HepG2 (cell line): ENCODE results near the gene NEK3. TPM values are rescaled to one million over a fixed set of nuclear protein-coding genes. Genes with fewer than 3 reads are reported as not detected.
A peak's percentile ranks its signal among the peaks of the same experiment; 100 is the strongest.

Experiments
- DR1 ChIP-seq: sonication (generic); formaldehyde crosslinking; IDR thresholded peaks from 2 replicates; pipeline ENCODE4 v1.8.0; 2021; ENCODE audit warnings: mild to moderate bottlenecking, missing genetic modification reagents, inconsistent platforms
- FOXK1 ChIP-seq: sonication (generic); formaldehyde crosslinking; IDR thresholded peaks from 2 replicates; pipeline ENCODE4 v1.4.0; 2020; ENCODE audit warnings: low read depth, missing genetic modification reagents, borderline replicate concordance
- FOXP1 ChIP-seq, 2 experiments: fragments of 450-650 bp in 1 of 2; IDR thresholded peaks; 2 replicates each; pipeline ENCODE4 v1.6.1; 2017 to 2018; ENCODE audit warnings: antibody characterized with exemption in 1 of 2
- HNF4A ChIP-seq: sonication (generic); formaldehyde crosslinking; IDR thresholded peaks from 2 replicates; pipeline ENCODE4 v1.4.0; 2020; ENCODE audit warnings: missing genetic modification reagents
- MED8 ChIP-seq: sonication (generic); formaldehyde crosslinking; IDR thresholded peaks from 2 replicates; pipeline ENCODE4 v1.8.1; 2023; ENCODE audit warnings: mild to moderate bottlenecking, missing genetic modification reagents; ENCODE audit not compliant: insufficient replicate concordance
- MZF1 ChIP-seq: sonication (generic); formaldehyde crosslinking; IDR thresholded peaks from 2 replicates; pipeline ENCODE4 v1.8.1; 2023; ENCODE audit warnings: mild to moderate bottlenecking, missing genetic modification reagents, borderline replicate concordance
- NFRKB ChIP-seq: fragments of 450-650 bp; IDR thresholded peaks from 2 replicates; pipeline ENCODE4 v1.6.1; 2017
- NR0B2 ChIP-seq: sonication (generic); formaldehyde crosslinking; IDR thresholded peaks from 2 replicates; pipeline ENCODE4 v1.4.0; 2020; ENCODE audit warnings: mild to moderate bottlenecking, missing genetic modification reagents
- NR2C2 ChIP-seq: sonication (generic); formaldehyde crosslinking; IDR thresholded peaks from 2 replicates; pipeline ENCODE4 v1.4.0; 2020; ENCODE audit warnings: missing genetic modification reagents, mild to moderate bottlenecking, moderate library complexity, borderline replicate concordance
- PREB ChIP-seq: sonication (generic); formaldehyde crosslinking; IDR thresholded peaks from 2 replicates; pipeline ENCODE4 v1.4.0; 2020; ENCODE audit warnings: missing genetic modification reagents
- PRMT3 ChIP-seq: sonication (generic); formaldehyde crosslinking; IDR thresholded peaks from 2 replicates; pipeline ENCODE4 v1.8.1; 2022; ENCODE audit warnings: low read depth, mild to moderate bottlenecking, moderate library complexity, missing genetic modification reagents, borderline replicate concordance
- RFXANK ChIP-seq: IDR thresholded peaks from 2 replicates; pipeline ENCODE4 v1.6.1; 2016
- RORA ChIP-seq: sonication (generic); formaldehyde crosslinking; IDR thresholded peaks from 2 replicates; pipeline ENCODE4 v1.5.0; 2020; ENCODE audit warnings: mild to moderate bottlenecking, missing genetic modification reagents, moderate library complexity
- SAP130 ChIP-seq: IDR thresholded peaks from 2 replicates; pipeline ENCODE4 v1.6.1; 2016; ENCODE audit warnings: low read depth
- SETDB1 ChIP-seq: sonication (generic); formaldehyde crosslinking; IDR thresholded peaks from 2 replicates; pipeline ENCODE4 v1.5.1; 2020; ENCODE audit warnings: missing genetic modification reagents, mild to moderate bottlenecking, borderline replicate concordance
- SOX5 ChIP-seq: IDR thresholded peaks from 2 replicates; pipeline ENCODE4 v1.6.1; 2016; ENCODE audit warnings: borderline replicate concordance
- U2AF1 ChIP-seq: fragments of 200-400 bp; formaldehyde crosslinking; optimal IDR thresholded peaks from 2 replicates; pipeline ENCODE3; 2017; ENCODE audit warnings: mild to moderate bottlenecking, low read depth, low read length
- ZBTB38 ChIP-seq: sonication (generic); formaldehyde crosslinking; IDR thresholded peaks from 2 replicates; pipeline ENCODE4 v1.5.1; 2020; ENCODE audit warnings: mild to moderate bottlenecking, missing genetic modification reagents
- ZBTB42 ChIP-seq: sonication (generic); formaldehyde crosslinking; IDR thresholded peaks from 2 replicates; pipeline ENCODE4 v1.5.0; 2020; ENCODE audit warnings: mild to moderate bottlenecking, missing genetic modification reagents
- ZNF101 ChIP-seq: sonication (generic); formaldehyde crosslinking; IDR thresholded peaks from 2 replicates; pipeline ENCODE4 v1.4.0; 2020; ENCODE audit warnings: mild to moderate bottlenecking, low read depth, missing genetic modification reagents, borderline replicate concordance
- ZNF354B ChIP-seq: sonication (generic); formaldehyde crosslinking; IDR thresholded peaks from 2 replicates; pipeline ENCODE4 v1.8.0; 2022; ENCODE audit warnings: mild to moderate bottlenecking, missing genetic modification reagents
- ZNF703 ChIP-seq: sonication (generic); formaldehyde crosslinking; IDR thresholded peaks from 2 replicates; pipeline ENCODE4 v1.5.1; 2020; ENCODE audit warnings: missing genetic modification reagents, mild to moderate bottlenecking, moderate library complexity, borderline replicate concordance
- ZNF83 ChIP-seq: sonication (generic); formaldehyde crosslinking; IDR thresholded peaks from 2 replicates; pipeline ENCODE4 v1.4.0; 2020; ENCODE audit warnings: missing genetic modification reagents, mild to moderate bottlenecking, borderline replicate concordance
- polyA plus RNA-seq, 8 experiments: library from polyadenylated mRNA; depleted of rRNA in 3 of 8; stranded (reverse) in 7 of 8; unstranded in 1 of 8; fragments of >200 nt; fragmentation: Illumina TruSeq in 4 of 8; extraction: Trizol in 4 of 8; gene quantifications; 2 replicates each; pipeline versions ENCODE4 v1.2.1 to v1.2.3, GENCODE V29; 2011 to 2016; ENCODE audit warnings: low read depth in 4 of 8, missing spikeins in 1 of 8, mixed read lengths in 1 of 8; ENCODE audit not compliant: insufficient read depth in 1 of 8
- total RNA-seq, 5 experiments: library from RNA; depleted of rRNA; stranded (reverse); fragments of >200 nt; fragmentation: Illumina TruSeq; extraction: Trizol; gene quantifications; 2 replicates each; pipeline ENCODE4 v1.2.3, GENCODE V29; 2016; ENCODE audit warnings: low read depth in 1 of 5
- TF ChIP-seq, protein P1 (sequence below), 2 experiments: sonication (generic) in 1 of 2; formaldehyde crosslinking in 1 of 2; IDR thresholded peaks; 2 replicates each; pipeline versions ENCODE4 v1.4.0 to v1.6.1; 2018 to 2020; ENCODE audit warnings: missing genetic modification reagents in 2 of 2, borderline replicate concordance in 1 of 2, low read depth in 1 of 2, mild to moderate bottlenecking in 1 of 2, missing biosample characterization in 1 of 2
- TF ChIP-seq, protein P2 (sequence below): sonication (generic); formaldehyde crosslinking; IDR thresholded peaks from 2 replicates; pipeline ENCODE4 v1.4.0; 2020; ENCODE audit warnings: missing genetic modification reagents, borderline replicate concordance

NEK3 gene
- total and polyA plus RNA-seq, 2 of the 13 experiments (the other 11 are each of a cell fraction or from before 2014, with no cell fraction given), result 36.7 to 68.2 TPM

DNA sequence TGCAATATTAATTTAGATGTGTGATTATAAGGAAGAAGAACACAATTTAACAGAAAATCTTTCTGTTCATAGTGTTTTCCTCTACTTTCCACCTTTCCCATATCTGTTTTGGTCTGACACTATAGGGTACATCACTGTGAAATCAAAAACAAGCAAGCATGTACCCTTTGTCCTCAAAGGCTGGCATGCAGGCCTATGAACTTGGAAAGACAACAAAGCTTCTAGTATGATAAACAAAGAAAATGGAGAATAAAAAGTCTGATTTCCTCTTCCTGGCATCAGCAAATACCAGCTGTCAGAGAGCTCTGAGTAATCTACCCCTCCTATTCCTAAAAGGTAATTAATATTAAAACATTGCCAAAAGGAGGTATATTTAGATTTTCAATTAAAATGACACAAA is 5.6 kb upstream of the NEK3 start (continued):
- TF ChIP-seq, protein P1, sequence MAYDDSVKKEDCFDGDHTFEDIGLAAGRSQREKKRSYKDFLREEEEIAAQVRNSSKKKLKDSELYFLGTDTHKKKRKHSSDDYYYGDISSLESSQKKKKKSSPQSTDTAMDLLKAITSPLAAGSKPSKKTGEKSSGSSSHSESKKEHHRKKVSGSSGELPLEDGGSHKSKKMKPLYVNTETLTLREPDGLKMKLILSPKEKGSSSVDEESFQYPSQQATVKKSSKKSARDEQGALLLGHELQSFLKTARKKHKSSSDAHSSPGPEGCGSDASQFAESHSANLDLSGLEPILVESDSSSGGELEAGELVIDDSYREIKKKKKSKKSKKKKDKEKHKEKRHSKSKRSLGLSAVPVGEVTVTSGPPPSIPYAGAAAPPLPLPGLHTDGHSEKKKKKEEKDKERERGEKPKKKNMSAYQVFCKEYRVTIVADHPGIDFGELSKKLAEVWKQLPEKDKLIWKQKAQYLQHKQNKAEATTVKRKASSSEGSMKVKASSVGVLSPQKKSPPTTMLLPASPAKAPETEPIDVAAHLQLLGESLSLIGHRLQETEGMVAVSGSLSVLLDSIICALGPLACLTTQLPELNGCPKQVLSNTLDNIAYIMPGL (CRISPR knock-in tag; IDR thresholded peaks at IDR 0.05; ENCODE audit: borderline replicate concordance in 1 of 2, low read depth in 1 of 2), result no peak
- TF ChIP-seq PREB (CRISPR knock-in tag) (no peak), ZNF354B (CRISPR knock-in tag) (no peak), NFRKB (no peak), NR0B2 (no peak), ZNF101 (CRISPR knock-in tag) (no peak), SOX5 (CRISPR knock-in tag) (peak; percentile 78; the same call in 1 of the 2 replicates), U2AF1 (no peak), ZBTB42 (CRISPR knock-in tag) (no peak), FOXK1 (CRISPR knock-in tag) (no peak), MED8 (CRISPR knock-in tag) (no peak), ZBTB38 (CRISPR knock-in tag) (no peak), SAP130 (peak; percentile 46), PRMT3 (CRISPR knock-in tag) (no peak), DR1 (CRISPR knock-in tag) (no peak), SETDB1 (no peak), MZF1 (CRISPR knock-in tag) (no peak), HNF4A (CRISPR knock-in tag) (no peak), ZNF703 (CRISPR knock-in tag) (no peak), NR2C2 (CRISPR knock-in tag) (no peak), RORA (CRISPR knock-in tag) (no peak), RFXANK (no peak), FOXP1 (IDR thresholded peaks at IDR 0.05) (no peak), FOXP1 (CRISPR knock-in tag; IDR thresholded peaks at IDR 0.05) (0 out of 2 replicates have a peak, but pooled peaks have one; percentile 36), ZNF83 (CRISPR knock-in tag) (no peak)
- TF ChIP-seq, protein P2, sequence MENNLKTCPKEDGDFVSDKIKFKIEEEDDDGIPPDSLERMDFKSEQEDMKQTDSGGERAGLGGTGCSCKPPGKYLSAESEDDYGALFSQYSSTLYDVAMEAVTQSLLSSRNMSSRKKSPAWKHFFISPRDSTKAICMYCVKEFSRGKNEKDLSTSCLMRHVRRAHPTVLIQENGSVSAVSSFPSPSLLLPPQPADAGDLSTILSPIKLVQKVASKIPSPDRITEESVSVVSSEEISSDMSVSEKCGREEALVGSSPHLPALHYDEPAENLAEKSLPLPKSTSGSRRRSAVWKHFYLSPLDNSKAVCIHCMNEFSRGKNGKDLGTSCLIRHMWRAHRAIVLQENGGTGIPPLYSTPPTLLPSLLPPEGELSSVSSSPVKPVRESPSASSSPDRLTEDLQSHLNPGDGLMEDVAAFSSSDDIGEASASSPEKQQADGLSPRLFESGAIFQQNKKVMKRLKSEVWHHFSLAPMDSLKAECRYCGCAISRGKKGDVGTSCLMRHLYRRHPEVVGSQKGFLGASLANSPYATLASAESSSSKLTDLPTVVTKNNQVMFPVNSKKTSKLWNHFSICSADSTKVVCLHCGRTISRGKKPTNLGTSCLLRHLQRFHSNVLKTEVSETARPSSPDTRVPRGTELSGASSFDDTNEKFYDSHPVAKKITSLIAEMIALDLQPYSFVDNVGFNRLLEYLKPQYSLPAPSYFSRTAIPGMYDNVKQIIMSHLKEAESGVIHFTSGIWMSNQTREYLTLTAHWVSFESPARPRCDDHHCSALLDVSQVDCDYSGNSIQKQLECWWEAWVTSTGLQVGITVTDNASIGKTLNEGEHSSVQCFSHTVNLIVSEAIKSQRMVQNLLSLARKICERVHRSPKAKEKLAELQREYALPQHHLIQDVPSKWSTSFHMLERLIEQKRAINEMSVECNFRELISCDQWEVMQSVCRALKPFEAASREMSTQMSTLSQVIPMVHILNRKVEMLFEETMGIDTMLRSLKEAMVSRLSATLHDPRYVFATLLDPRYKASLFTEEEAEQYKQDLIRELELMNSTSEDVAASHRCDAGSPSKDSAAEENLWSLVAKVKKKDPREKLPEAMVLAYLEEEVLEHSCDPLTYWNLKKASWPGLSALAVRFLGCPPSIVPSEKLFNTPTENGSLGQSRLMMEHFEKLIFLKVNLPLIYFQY (CRISPR knock-in tag), result no peak
